ENCODE results near the gene TMEM164. TPM values are rescaled to one million over a fixed set of nuclear protein-coding genes. Genes with fewer than 3 reads are reported as not detected.
"Not testable (repeated sequence)": the region's sequence is repeated elsewhere in the genome, so short reads cannot be mapped to it uniquely, and the experiment has no call there.

TMEM164 gene
- 13.5 and 17.4 TPM in 2 replicates for total RNA-seq (2014; rRNA removed; shearing (Covaris generic))

DNA sequence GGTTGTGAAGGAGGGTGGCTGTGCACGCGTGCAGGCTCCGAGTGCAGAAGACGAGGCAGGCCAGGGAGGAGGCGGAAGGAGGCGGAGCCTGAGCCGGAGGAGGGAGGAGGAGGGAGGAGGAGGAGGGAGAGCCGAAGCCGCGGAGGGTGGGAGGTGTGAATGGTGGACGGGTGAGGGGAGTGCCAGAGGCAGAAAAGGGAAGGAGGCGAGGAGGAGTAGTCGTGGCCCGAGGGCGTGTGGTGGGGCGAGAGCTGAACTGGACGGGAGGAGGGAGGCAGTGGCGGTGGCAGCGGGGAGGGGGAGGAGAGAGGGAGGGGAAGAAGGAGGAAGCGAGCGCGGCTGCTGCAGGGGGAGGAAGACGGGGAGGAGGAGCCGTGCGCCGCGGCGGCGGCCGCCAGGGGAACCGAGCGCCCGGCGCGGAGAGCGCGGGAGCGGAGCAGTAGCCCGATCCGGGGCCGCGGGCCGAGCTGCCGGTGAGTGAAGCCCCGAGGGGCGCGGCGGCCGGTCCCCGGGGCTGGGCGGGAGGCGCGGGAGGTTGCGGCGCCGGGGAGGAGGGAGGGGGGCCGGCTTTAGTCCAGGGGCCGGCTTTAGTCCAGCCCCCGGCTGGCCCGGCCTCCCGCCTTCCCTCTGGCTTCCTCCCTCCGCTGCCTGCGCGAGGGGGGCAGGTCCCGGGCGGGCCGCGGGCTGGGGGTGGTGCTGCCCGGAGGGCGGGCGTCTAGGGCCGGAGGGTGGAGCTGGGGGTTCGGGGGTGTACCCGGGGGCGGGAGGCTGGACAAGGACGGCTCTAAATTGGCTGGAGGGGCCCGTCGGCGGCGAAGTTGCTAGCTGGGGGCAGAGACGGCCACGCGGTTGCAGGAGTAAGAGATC is at the start of gene TMEM164:
TMEM164 (plus strand) TSS at position 815 of the 867 bp plus-strand sequence. CDS start 661 bp downstream, outside the sequence.
- peak; percentile 81 for DNase-seq (ENCODE audit: low spot score)

DNA sequence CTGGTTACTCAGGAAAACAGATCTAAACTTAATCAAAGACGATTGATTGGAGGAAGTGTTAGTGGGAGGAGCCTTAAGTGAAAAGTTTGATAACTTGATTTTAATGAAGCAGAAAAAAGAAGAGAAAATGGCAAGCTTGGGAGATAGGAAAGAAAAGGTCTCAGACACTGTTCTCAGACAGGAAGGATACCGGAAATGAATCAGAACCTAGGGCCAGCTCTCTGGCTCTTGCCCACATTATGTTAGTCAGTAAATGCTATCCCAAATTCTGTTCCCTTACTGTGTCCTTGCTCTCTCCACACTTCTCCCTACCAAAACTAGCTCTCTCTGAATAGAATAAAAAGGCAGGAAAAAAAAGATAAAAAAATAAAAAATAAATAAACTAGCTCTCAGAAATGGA is 48.6 kb upstream of the TMEM164 start:
- DNase-seq (ENCODE audit: low spot score) = no peak

DNA sequence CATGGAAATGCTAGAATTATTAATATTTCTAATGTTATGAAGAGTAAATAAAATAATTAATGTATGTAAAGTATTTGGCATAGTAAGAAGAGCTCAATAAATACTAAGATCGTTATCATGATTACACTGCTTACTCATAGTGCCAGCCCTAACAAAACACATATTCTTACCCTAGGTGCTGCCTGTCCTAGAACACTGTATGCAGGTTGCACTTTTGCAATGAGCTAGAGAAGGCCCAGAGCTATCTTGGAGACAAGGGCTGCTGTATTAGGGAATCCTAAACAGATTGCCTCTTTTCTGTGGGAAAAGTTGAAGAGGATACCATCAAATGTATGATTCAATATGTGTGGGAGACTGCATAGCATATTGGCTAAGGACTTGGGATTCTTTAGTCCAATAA is 48.0 kb upstream of the TMEM164 start:
- DNase-seq (ENCODE audit: low spot score) = no peak

DNA sequence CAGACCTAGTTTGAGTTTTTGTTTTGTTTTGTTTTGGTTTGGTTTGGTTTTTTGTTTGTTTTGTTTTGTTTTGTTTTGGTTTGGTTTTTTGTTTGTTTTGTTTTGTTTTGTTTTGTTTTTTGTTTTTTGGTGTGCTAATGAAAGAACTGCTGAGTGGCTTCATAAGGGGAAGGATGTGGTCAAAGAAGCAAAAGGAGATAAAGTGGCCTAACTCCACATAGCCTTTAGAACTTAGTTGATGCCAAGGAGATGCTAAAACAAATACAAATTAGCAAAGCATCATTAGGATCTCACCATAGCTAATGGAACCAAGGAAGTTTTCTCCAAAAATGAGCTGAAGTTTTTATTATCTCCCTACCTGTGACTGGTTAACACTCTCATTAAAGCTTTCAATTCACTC is 44.6 kb upstream of the TMEM164 start:
- DNase-seq (ENCODE audit: low spot score) = no peak

DNA sequence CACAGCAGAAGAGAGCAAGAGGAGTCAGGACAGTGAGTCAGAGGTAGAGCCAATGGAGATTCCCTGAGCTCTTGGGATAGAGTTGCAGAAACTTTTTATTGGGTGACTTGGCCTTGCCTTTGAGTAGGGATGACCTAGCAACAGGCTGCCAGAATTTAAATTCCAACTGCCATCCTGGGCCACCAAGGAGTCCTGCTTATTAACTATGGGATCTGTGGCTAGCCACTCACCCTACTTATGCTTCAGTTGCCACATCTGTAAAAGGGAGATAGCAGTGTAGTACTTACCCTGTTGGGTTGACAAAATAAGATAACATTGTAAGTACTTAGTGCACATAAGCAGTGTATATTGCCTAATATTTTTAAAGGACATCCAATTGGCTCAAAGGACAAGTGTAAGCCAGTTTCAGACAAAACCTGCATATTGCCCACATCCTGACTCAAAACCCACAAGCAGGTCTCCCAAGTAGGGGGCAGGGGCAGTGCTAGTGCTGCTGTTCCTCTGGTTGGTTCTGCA is 43.5 kb upstream of the TMEM164 start:
- DNase-seq (ENCODE audit: low spot score) = no peak

DNA sequence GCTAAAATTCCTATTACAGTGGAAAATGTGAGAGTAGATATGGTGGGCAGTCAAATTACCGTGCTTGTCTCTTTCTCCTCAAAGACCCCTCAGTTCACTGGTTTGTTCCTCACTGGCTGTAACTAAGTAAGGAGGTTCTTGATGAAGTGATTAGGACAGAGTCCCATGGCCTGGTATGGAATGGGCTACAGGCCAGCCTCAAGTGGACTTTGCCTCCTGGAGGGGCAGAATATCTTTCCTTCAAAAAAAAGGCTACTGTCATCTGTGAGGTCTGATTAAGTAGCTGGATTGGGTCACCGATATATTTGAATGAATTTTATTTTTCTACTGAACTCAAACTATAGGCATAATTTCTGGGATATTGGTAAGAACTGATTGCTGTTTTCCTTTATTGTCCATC is 38.5 kb upstream of the TMEM164 start:
- no peak for DNase-seq (ENCODE audit: low spot score)

DNA sequence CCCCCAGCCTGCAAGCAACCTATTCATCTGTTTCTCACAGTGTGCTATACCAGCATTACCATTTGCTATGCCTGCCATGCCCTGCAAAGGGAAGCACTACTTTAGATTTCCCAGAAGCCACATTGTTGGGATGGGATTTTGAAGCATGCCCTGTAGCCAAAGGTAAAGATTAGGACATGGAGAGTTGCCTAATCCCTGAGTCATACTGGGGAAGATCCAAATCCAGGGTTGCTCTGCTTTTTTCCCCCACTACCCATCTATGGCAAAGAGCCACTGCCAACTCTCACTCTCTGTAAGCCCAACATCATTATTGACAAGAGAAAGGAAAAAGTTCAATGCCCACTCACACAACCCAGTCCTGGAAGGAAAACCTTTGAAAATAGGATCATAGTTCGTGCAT is 36.7 kb upstream of the TMEM164 start:
- DNase-seq (ENCODE audit: low spot score) = no peak

DNA sequence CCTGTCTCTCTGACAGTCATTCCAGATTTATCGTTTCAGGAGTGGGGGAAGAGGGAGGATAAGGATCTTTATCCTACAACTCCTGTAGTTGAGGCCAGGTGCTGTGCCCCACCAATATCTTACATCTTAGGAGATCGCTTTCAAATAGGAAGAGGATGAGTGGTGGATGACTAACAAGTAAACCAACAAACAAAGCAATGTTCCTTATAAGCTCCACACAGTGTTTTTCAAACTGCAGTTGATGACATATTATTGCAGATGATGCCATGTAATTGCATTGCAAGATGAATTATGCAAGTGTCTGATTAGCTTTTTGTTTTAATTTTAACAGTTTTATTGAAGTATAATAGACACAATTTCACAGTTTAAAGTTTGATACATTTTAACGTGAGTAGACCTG is 35.8 kb upstream of the TMEM164 start:
- no peak for DNase-seq (ENCODE audit: low spot score)

DNA sequence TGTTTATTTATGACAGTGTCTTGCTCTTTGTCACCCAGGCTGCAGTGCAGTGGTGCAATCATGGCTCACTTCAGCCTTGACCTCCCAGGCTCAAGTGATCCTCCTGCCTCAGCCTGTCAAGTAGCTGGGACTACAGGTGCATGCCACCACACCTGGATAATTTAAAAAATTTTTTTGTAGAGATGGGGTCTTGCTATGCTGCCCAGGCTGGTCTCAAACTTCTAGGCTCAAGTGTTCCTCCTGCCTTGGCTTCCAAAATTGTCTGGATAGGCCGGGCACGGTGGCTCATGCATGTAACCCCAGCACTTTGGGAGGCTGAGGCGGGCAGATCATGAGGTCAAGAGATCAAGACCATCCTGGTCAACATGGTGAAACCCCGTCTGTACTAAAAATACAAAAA is 32.1 kb upstream of the TMEM164 start:
- DNase-seq (ENCODE audit: low spot score) = not testable (repeated sequence)

DNA sequence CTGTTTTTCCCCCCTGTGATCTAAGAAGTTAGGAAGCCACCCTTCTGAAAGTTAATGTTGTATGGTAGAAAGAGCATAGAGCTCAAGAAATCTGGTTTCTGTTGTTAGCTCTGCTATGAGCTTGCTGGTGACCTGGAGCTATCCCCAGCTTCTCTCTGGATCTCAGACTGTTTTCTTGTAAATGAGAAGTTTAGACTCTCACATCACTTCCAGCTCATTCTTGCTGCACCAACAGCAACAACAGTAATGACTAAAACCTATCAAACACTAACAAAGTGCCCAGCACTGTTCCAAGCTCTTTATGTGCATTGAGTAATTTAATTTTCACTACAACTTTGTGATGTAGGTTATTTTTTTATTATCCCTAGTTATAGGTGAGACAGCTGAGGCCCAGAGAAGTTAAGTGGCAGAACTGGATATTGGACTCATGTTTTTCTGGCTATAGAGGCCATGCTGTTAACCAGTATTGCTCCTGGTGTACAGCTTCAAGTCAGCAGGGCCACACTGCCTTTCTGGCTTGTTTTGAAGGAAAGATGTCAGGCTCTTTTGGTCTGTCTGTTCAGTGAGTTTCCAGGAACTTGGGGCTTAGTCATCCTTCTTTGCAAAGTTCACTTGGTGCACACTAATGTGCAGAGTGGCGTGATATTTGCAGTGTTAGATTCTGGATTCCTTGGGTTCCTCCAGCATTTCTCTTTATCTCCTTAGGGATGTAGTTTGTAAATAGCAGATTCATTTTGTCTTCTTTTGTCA is 27.8 kb upstream of the TMEM164 start:
- no peak for DNase-seq (ENCODE audit: low spot score)

DNA sequence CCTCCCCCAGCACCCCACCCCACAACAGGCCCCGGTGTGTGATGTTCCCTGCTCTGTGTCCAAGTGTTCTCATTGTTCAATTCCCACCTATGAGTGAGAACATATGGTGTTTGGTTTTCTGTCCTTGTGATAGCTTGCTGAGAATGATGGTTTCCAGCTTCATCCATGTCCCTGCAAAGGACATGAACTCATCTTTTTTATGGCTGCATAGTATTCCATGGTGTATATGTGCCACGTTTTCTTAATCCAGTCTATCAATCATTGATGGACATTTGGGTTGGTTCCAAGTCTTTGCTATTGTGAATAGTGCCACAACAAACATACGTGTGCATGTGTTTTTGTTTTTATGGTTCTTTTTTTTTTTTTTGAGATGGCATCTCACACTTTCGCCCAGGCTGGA is 17.7 kb upstream of the TMEM164 start:
- not testable (repeated sequence) for DNase-seq (ENCODE audit: low spot score)

DNA sequence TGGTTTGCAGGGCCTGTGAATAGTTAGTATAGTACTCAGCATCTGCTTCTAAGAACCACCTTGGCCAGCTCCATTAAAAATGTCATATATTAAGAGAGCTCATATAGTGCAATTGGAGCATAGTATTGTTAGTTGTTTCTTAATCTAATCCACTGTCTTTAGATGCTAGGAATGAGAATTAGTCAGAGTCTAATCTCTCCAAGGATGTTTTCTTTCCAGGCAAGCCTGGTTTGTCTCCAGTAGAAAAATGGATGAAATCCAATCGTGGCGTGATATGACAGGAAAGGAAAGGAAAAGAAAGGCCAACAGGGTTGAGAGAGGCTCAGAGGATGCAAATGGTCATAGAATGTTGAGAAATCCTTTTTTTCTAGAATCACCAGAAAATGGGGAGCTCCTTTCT is 15.0 kb upstream of the TMEM164 start:
- no peak for DNase-seq (ENCODE audit: low spot score)

DNA sequence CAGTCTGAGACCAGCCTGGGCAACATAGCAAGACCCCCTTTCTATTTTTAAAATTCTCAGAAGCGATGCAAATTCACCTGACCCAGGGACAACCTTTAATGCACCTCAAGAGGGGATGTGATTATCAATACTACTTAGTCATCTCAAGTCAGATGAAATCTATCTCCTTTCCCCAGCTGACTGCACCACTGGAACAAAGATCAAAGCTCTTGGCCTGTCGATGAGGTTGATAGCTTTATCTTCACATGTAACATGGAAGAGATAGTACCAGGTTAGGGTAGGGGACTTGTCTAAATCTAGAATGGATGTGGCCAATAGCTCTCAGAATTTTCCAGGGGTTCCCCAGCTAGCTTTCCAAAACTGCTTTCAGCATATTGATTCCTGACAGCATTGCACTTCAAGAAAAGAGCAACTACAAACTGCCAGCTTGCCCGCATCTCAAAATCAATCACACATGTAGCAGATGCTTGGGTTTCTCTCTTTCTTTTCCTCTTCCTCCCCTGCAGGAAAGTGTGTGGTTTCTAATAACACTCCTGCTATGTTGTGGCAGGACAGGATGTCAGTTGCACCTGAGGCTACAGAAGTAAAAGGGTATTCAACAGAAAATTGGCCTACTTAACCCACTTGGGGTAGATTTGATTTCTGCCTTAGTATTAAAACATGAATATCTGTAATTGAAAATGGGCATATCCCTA is 12.2 kb upstream of the TMEM164 start:
- DNase-seq (ENCODE audit: low spot score) = no peak

DNA sequence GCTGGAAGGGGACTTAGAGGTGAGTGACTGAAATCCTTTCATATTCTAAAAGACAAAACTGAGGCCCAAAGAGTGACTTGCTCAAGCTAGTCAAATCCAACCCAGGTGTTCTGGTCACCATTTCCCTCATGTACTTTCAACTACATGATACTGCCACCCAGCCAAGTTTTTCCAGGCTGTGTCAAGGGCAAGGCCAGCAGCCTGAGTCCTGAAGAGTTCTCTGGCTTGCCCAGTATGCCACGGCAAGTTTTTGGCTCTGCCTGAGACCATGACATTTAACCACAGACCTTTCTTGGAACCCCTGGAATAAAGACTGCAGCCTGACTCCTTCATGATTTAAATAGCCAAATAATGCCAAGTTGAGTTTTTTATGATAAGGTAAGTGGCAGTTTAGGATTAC is 10.7 kb upstream of the TMEM164 start:
- no peak for DNase-seq (ENCODE audit: low spot score)

DNA sequence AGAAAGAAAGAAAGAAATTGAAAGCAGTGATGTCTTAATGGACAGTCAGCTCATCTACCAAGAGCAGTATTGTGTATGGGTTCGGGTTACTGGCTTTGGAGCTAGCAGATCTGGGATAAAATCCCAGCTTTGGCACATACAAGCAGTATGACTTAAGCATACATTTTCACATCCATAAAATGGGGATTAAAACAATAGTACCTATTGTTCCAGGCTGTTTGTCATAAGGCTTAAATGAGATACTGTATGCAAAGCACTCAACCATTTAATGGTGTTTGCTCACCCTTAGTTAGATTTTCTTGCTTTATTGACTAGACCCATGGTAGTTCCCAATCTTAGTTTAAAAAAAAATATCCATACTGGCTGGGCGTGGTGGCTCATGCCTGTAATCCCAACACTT is 7.8 kb upstream of the TMEM164 start:
- DNase-seq (ENCODE audit: low spot score) = no peak

DNA sequence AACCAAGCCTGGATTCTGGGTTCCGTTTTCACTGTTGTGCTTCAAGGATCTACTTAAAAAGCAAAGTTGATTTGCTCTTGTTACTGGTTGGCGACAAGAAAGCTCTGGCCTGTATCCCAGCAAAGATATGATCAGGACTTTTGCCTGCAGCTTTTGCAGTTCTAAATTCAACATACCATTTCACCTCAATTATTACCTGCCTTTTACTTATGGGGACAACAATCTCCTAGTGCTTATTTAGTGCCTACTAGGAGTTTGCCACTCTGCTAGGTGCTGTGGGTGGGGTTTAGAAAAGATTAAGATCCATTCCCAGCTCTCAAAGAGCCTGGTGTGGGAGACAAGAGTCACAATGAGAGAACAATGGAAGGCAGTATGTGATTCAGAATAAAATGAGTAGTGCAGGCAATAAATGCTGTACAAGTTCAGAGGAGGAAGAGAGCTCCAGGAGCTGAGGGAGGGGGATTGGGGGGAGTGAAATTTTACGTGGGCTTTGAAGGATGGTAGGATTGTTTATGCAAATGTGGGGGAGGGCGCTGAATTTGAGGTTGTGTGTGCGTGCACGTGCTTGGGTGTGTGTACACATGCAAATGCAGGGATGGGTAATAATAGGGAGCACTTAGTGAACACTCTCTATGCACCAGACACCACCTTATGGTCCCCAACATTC is 5.0 kb upstream of the TMEM164 start:
- no peak for DNase-seq (ENCODE audit: low spot score)

DNA sequence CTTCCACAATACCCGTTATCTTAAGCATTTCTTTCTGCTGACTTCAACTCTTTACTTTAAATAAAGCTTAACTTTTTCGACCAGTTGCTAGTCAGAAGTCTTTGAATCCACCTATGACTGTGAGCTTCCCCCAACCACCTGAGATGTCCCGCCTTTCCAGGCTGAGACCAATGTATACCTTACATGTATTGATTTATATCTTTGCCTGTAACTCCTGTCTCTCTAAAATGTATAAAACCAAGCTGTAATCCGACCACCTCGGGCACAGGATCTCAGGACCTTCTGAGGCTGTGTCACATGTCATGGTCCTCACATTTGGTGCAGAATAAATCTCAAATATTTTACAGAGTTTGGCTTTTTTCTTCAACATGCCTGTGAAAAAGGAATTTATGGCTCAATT is 2.9 kb upstream of the TMEM164 start:
- no peak for DNase-seq (ENCODE audit: low spot score)

DNA sequence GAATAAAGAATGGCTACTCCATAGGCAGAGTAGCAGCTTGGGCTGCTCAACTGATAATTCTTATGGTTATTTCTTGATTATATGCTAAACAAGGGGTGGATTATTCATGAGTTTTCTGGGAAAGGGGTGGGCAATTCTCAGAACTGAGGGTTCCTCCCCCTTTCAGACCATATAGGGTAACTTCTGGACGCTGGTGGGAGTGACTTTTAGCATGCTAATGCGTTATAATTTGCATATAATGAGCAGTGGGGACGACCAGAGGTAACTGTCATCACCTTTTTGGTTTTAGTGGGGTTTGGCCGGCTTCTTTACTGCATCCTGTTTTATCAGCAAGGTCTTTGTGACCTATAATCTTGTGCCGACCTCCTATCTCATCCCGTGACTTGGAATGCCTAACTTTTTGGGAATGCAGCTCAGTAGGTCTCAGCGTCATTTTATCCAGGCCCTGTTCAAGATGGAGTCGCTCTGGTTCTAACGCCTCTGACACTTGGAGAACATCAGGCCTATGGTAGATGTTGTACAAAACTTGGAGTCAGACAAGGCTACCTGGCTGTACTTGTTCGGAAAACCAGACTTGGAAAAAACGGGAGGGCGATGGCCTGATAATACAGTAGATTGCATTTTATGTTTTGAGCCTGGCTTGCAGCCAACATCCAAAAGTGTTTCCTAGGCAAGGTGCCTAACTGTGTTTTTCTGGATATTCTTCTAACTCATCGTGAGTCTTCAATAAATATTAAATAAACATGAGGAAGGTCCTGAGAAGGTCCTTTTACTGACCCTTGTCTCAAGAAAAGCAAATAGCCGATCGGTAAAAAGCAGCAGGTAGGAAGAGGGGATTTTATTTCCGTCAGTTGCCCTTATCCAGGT is 1.8 kb upstream of the TMEM164 start:
- no peak for DNase-seq (ENCODE audit: low spot score)

DNA sequence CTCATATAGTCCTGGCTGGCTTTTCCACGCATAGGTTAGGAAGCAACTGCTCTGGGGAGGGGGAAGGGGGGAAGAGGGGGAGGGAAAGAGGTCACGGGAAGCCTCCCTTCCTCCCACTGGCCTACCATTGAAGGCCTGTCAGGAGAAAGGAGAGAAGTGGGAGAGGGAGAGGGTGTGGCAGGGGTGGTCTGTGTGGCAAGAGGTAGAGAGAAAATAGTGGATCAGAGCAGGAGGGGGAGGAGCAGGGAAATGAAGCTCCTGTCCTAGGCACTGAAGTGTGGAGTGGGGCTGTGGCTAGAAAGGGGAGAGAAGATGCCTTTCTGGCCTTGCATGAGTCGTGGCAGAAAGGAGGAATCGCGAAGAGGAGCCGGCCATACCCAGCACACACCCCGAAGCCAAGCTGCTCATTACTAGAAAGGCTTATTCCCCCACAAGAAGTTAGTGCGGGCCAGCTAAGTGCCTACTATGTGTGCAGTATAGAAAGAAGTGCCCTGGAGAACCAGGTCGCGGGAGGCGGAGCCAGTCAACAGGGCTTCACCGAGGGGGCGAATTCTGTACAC is 1.1 kb upstream of the TMEM164 start:
- DNase-seq (ENCODE audit: low spot score) = no peak

Data from H4 (cell line).